PC-9 (cell line): ENCODE results near the gene TOR4A. TPM values are rescaled to one million over a fixed set of nuclear protein-coding genes. Genes with fewer than 3 reads are reported as not detected.

Source experiments
- BruUV-seq: library from RNA; stranded (reverse); fragments of 400-500 nt; replicated peaks from 2 replicates; lab custom pipeline; 2021; lab: Mats Ljungman, UMichigan
- CTCF ChIA-PET: fragments of 300-600 bp; sonication (Branson Sonifier 250); formaldehyde crosslinking; loops from one replicate; lab custom pipeline; 2022; ENCODE audit warnings: antibody characterized with exemption; lab: Charles Lee
- POLR2A ChIA-PET: fragments of 300-600 bp; sonication (Branson Sonifier 250); formaldehyde crosslinking; loops from one replicate; lab custom pipeline; 2022; ENCODE audit warnings: antibody characterized with exemption; ENCODE audit not compliant: unreplicated experiment; lab: Charles Lee
- DNase-seq, 2 experiments: peaks; one replicate each; pipeline versions ENCODE4 v3.0.0 to v3.0.0-alpha.2; 2015 to 2022; ENCODE audit warnings: mixed read lengths in 1 of 2
- H2AFZ ChIP-seq: fragments of 200-600 bp; sonication (generic); 2 replicates; pipeline ENCODE4 v1.8.1; 2017; ENCODE audit warnings: antibody characterized with exemption
- H3F3A ChIP-seq: fragments of 200-600 bp; sonication (generic); 2 replicates; pipeline ENCODE4 v1.8.1; 2017; ENCODE audit warnings: antibody characterized with exemption, mild to moderate bottlenecking, low read depth; ENCODE audit not compliant: insufficient read depth
- H3K27ac ChIP-seq: fragments of 200-600 bp; sonication (generic); 2 replicates; pipeline ENCODE4 v1.6.1; 2016; ENCODE audit warnings: mixed run types
- H3K27me3 ChIP-seq: fragments of 200-600 bp; sonication (generic); 2 replicates; pipeline ENCODE4 v1.6.1; 2016; ENCODE audit warnings: low read depth, mixed run types; ENCODE audit not compliant: insufficient read depth
- H3K36me3 ChIP-seq: fragments of 200-600 bp; sonication (generic); 2 replicates; pipeline ENCODE4 v1.6.1; 2016; ENCODE audit warnings: low read depth, mixed run types
- H3K4me1 ChIP-seq: fragments of 200-600 bp; sonication (generic); replicated peaks from 2 replicates; pipeline ENCODE4 v1.6.1; 2016; ENCODE audit warnings: mixed run types; ENCODE audit not compliant: insufficient read depth
- H3K4me2 ChIP-seq: fragments of 200-600 bp; sonication (generic); 2 replicates; pipeline ENCODE4 v1.6.1; 2017; ENCODE audit warnings: mixed run types
- H3K4me3 ChIP-seq: fragments of 200-600 bp; sonication (generic); 2 replicates; pipeline ENCODE4 v1.6.1; 2016; ENCODE audit warnings: mixed run types
- H3K79me2 ChIP-seq: fragments of 200-600 bp; sonication (generic); 2 replicates; pipeline ENCODE4 v1.6.1; 2017; ENCODE audit warnings: low read depth, mixed run types
- H3K9me2 ChIP-seq: fragments of 200-600 bp; sonication (generic); 2 replicates; pipeline ENCODE4 v1.8.1; 2017; ENCODE audit warnings: mild to moderate bottlenecking; ENCODE audit not compliant: insufficient read depth
- H3K9me3 ChIP-seq: fragments of 200-600 bp; sonication (generic); 2 replicates; pipeline ENCODE4 v1.8.1; 2016; ENCODE audit warnings: low read depth; ENCODE audit not compliant: insufficient read depth
- H4K20me1 ChIP-seq: fragments of 200-600 bp; sonication (generic); 2 replicates; pipeline ENCODE4 v1.8.1; 2017; ENCODE audit not compliant: insufficient read depth
- EZH2 ChIP-seq: fragments of 200-600 bp; sonication (generic); IDR thresholded peaks from 2 replicates; pipeline ENCODE4 v1.8.0; 2017; ENCODE audit warnings: antibody characterized with exemption, low read depth
- intact Hi-C: fragments of 100-400 bp; cut with micrococcal nuclease; formaldehyde crosslinking; loops from one replicate; pipeline ENCODE4 v1.10.0; 2022; ENCODE audit not compliant: unreplicated experiment
- total RNA-seq: library from RNA; stranded (reverse); gene quantifications from 2 replicates; pipeline ENCODE4 v1.2.3, GENCODE V29; 2021
- TF ChIP-seq, protein P1 (sequence below): fragments of 200-600 bp; sonication (generic); conservative IDR thresholded peaks from 2 replicates; pipeline ENCODE4 v1.6.1; 2017; ENCODE audit warnings: mixed run types, antibody characterized with exemption, mild to moderate bottlenecking, moderate library complexity

The TOR4A gene
- total RNA-seq, 1 experiment from 2014 or later: 48.9 TPM

DNA sequence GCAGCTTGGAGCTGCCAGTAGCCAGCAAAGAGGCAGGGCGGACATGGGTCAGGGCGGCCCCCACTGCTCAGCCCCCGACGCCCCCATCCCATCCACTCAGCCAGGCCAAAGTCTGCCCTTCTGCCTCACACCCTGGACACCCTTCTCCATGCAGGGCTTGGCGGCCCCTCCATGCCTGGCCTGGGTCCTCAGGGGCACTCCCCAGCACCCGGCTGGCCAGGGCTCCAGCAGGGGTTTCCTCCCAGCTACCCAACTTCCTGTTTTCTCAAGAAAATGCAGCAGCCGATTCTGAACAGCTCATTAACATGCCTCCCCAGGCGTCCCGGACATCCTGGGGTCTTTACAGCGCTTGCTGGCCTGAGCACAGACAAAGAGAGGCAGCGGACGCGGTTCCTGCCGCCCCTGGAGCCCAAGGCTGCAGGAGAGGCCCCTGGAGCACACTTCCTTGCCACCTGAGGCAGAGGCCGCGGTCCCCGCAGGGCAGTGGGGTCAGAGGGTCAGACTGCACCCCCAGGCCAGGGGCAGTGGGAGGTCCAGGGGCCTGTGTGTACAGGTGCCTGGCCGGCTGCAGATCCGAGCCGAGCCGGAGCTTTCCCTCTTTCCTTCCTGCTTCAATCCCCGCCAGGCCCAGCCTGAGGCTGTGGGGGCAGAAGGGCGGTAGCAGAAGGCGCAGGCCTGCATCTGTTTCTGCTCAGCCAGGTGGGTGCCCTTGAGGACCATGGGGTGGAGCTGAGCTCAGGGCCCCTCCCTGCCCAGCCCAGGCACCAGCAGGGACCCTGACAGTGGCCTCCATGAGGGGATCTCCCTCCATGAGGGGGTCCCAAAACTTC lies 43.2 kb downstream of the TOR4A start:
- Histone ChIP-seq H3K27me3 (no peaks in the 10 kb centered on the region), H2AFZ (no peak overlapping the region), H3K27ac (no peak overlapping the region), H3K79me2 (no peaks in the 10 kb centered on the region), H3K36me3 (no peaks in the 10 kb centered on the region), H3F3A (no peaks in the 10 kb centered on the region), H3K9me2 (no peaks in the 10 kb centered on the region), H3K4me1 (peaks cover 8% of the 10 kb centered on the region; the same call in 1 of the 2 replicates), H3K4me2 (no peak overlapping the region), H4K20me1 (no peaks in the 10 kb centered on the region), H3K9me3 (no peaks in the 10 kb centered on the region), H3K4me3 (no peak overlapping the region)
- ChIA-PET POLR2A (no interaction called here), CTCF (no interaction called here)
- DNase-seq: no peak
- intact Hi-C loops: no loop called here
- no TSS peak for BruUV-seq
- TF ChIP-seq, protein P1, sequence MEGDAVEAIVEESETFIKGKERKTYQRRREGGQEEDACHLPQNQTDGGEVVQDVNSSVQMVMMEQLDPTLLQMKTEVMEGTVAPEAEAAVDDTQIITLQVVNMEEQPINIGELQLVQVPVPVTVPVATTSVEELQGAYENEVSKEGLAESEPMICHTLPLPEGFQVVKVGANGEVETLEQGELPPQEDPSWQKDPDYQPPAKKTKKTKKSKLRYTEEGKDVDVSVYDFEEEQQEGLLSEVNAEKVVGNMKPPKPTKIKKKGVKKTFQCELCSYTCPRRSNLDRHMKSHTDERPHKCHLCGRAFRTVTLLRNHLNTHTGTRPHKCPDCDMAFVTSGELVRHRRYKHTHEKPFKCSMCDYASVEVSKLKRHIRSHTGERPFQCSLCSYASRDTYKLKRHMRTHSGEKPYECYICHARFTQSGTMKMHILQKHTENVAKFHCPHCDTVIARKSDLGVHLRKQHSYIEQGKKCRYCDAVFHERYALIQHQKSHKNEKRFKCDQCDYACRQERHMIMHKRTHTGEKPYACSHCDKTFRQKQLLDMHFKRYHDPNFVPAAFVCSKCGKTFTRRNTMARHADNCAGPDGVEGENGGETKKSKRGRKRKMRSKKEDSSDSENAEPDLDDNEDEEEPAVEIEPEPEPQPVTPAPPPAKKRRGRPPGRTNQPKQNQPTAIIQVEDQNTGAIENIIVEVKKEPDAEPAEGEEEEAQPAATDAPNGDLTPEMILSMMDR: no peak
- TF ChIP-seq EZH2: no peak

DNA sequence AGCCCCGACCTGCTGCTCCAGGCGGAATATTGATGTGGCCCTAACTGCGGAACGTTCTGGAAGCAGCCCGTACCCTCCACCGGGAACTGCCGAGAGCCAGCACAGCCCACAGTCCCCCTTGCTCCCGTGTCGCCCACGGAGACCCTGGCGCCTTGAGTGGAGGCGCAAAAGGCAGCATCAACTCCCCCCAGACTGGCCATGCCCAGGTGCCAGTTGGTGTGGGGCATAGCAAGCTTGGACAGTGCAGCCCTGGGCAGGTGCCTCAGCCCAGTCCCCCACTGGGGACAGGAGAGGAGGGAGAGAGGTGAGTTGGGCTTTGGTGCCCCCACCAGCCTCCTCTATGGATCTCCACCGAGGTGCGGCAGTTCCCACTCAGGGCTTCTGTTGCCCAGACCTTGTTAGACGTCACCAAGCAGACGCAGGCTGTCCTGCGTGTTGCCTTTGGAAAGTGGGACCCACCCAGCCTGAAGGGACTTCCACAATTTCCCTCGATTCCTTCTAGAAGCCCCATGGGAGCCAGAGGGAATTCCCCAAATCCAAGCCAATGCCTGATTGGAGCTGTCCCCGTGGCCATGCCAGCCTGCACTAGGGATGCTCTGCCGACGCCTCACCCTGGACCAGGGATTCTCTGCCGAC lies 44.3 kb downstream of the TOR4A start:
- Histone ChIP-seq H3K9me2 (no peaks in the 10 kb centered on the region), H3K4me3 (no peak overlapping the region), H3K79me2 (no peaks in the 10 kb centered on the region), H3K4me2 (no peak overlapping the region), H3K36me3 (no peaks in the 10 kb centered on the region), H2AFZ (no peak overlapping the region), H3K4me1 (peaks cover under 1% of the 10 kb centered on the region; the same call in 1 of the 2 replicates), H3F3A (no peaks in the 10 kb centered on the region), H3K27me3 (no peaks in the 10 kb centered on the region), H3K27ac (no peak overlapping the region), H3K9me3 (no peaks in the 10 kb centered on the region), H4K20me1 (no peaks in the 10 kb centered on the region)
- DNase-seq: no peak
- intact Hi-C loops: no loop called here
- ChIA-PET CTCF (no interaction called here), POLR2A (no interaction called here)
- BruUV-seq: no TSS peak
- TF ChIP-seq, protein P1: no peak
- no peak for TF ChIP-seq EZH2

- no peak overlapping the region for H2AFZ ChIP-seq
- no peaks in the 10 kb centered on the region for H3K9me3 ChIP-seq
- BruUV-seq: no TSS peak
- no peaks in the 10 kb centered on the region for H4K20me1 ChIP-seq
- H3K27me3 ChIP-seq: no peaks in the 10 kb centered on the region
- H3K79me2 ChIP-seq: no peaks in the 10 kb centered on the region
- no peaks in the 10 kb centered on the region for H3F3A ChIP-seq
- no peak for TF ChIP-seq EZH2
- TF ChIP-seq, protein P1: no peak
- POLR2A ChIA-PET: no interaction called here
- no peak overlapping the region for H3K27ac ChIP-seq
- no peaks in the 10 kb centered on the region for H3K9me2 ChIP-seq
- no peak for DNase-seq
- CTCF ChIA-PET: no interaction called here
- H3K4me1 ChIP-seq: no peaks in the 10 kb centered on the region
- no peaks in the 10 kb centered on the region for H3K36me3 ChIP-seq
- intact Hi-C loops: no loop called here
- no peak overlapping the region for H3K4me3 ChIP-seq
- no peak overlapping the region for H3K4me2 ChIP-seq
Observed at GRCh38 chr9:137323531-137324331, 46.2 kb downstream of the TOR4A start.
